Activated CD8-positive, alpha-beta T cell treated with anti-CD3 and anti-CD28 coated beads for 36 hours (primary cell): Measurements from ENCODE around the gene RASL10B. TPM values are rescaled to one million over a fixed set of nuclear protein-coding genes. Genes with fewer than 3 reads are reported as not detected.

ENCODE experiments used
- ATAC-seq: fragments of 200-7000 bp; cut with Tn5 transposase; one replicate; pipeline ENCODE4 v1.10.0; 2021; ENCODE audit warnings: mild to moderate bottlenecking, moderate library complexity
- CTCF ChIA-PET: fragments of 350-600 bp; sonication (Branson Sonifier 250); formaldehyde crosslinking; loops from one replicate; lab custom pipeline; 2021; ENCODE audit warnings: antibody characterized with exemption; lab: Charles Lee
- POLR2A ChIA-PET: fragments of 350-600 bp; sonication (Branson Sonifier 250); formaldehyde crosslinking; loops from one replicate; lab custom pipeline; 2021; ENCODE audit warnings: antibody characterized with exemption; lab: Charles Lee
- DNase-seq: peaks from one replicate; pipeline ENCODE4 v3.0.0-alpha.2; 2020
- H3K27ac Mint-ChIP-seq: one replicate; pipeline ENCODE4 v1.8.0; 2021; ENCODE audit warnings: mild to moderate bottlenecking, mixed read lengths
- H3K27me3 Mint-ChIP-seq: one replicate; pipeline ENCODE4 v1.8.0; 2021; ENCODE audit warnings: mixed read lengths
- H3K36me3 Mint-ChIP-seq: one replicate; pipeline ENCODE4 v1.8.0; 2021; ENCODE audit warnings: low read depth, mixed read lengths
- H3K4me1 Mint-ChIP-seq: one replicate; pipeline ENCODE4 v1.8.0; 2021; ENCODE audit warnings: low read depth, mixed read lengths
- H3K4me3 Mint-ChIP-seq: one replicate; pipeline ENCODE4 v1.8.0; 2021; ENCODE audit warnings: mild to moderate bottlenecking, moderate library complexity, mixed read lengths
- H3K9me3 Mint-ChIP-seq: one replicate; pipeline ENCODE4 v1.8.0; 2021; ENCODE audit warnings: mixed read lengths
- intact Hi-C: fragments of 100-400 bp; cut with micrococcal nuclease; formaldehyde crosslinking; loops from one replicate; pipeline ENCODE4 v1.10.0; 2022
- total RNA-seq, 2 experiments: library from RNA; stranded (reverse); gene quantifications; one replicate each; pipeline ENCODE4 v1.2.3, GENCODE V29; 2021
- TF ChIP-seq, protein P1 (sequence below): fragments of 200-600 bp; IDR thresholded peaks from one replicate; pipeline ENCODE4 v1.8.0; 2022; ENCODE audit warnings: antibody characterized with exemption, mild to moderate bottlenecking

RASL10B gene
- total RNA-seq, 2 experiments from 2014 or later: 1.9 to 2.3 TPM

DNA sequence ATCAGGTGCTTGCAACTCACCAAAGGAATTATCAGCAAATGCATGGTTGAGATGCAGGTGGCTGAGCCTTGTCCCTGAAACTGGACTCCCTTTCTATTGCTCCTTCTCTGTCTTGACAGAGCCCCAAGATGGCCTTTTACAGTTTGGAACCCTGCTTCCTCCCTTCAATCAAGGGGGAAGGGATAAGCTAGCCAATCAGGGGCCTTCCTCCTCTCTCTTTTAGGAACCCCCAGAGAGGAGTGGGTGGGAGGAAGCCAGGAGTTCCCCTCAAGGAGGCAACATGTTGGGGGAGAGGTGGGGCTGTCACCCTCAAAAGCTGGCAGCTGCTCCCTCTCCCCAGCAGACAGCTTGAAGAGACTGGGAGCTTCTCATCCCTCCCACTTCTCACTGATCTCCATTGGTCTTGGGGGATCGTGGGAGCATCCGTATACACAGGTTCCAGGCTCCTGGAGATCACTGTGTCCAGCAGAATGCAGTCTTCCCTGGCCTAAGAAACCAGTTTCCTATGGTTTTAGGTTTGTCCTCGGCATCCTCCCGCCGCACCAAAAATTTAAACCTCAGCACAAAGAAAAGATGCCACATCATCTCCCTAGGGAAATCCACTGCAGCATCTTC, 7.2 kb downstream of the RASL10B start:
- intact Hi-C loops: no loop called here
- TF ChIP-seq, protein P1, sequence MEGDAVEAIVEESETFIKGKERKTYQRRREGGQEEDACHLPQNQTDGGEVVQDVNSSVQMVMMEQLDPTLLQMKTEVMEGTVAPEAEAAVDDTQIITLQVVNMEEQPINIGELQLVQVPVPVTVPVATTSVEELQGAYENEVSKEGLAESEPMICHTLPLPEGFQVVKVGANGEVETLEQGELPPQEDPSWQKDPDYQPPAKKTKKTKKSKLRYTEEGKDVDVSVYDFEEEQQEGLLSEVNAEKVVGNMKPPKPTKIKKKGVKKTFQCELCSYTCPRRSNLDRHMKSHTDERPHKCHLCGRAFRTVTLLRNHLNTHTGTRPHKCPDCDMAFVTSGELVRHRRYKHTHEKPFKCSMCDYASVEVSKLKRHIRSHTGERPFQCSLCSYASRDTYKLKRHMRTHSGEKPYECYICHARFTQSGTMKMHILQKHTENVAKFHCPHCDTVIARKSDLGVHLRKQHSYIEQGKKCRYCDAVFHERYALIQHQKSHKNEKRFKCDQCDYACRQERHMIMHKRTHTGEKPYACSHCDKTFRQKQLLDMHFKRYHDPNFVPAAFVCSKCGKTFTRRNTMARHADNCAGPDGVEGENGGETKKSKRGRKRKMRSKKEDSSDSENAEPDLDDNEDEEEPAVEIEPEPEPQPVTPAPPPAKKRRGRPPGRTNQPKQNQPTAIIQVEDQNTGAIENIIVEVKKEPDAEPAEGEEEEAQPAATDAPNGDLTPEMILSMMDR: no peak
- Mint-ChIP-seq H3K27ac (no peak overlapping the region), H3K36me3 (no peaks in the 10 kb centered on the region), H3K4me3 (no peak overlapping the region), H3K27me3 (peaks cover 25% of the 10 kb centered on the region), H3K9me3 (no peaks in the 10 kb centered on the region), H3K4me1 (peaks cover 7% of the 10 kb centered on the region)
- ChIA-PET POLR2A (no interaction called here), CTCF (interaction anchor here (0.7 to 2.4 kb wide), 3 partner anchors 10 to 125 kb away, joined by 3 to 15 read pairs (median 5); no protein-coding TSS in a partner anchor)
- DNase-seq: no peak
- ATAC-seq: peak; percentile 43

DNA sequence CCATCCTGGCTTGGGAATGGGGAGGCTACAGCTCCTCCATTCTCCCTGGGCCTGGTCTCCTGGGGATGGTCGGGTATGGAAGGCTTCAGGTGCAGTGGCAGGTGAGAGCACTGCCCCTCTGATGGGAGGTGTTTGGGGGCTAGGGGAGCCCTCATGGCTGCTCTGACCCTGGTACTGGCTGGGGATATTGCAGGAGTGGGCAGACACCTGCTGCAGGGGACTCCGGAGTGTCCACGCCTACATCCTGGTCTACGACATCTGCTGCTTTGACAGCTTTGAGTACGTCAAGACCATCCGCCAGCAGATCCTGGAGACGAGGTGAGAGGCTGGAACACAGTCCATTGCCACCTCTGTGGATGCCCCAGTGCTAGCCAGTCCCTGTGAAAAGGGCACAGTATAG, 8.8 kb downstream of the RASL10B start:
- TF ChIP-seq, protein P1: no peak
- ChIA-PET POLR2A (no interaction called here), CTCF (interaction anchor here (0.7 to 2.4 kb wide), 6 partner anchors 8 to 759 kb away, joined by 3 to 15 read pairs (median 5); partner anchors contain the start of gene RASL10B)
- peaks cover 7% of the 10 kb centered on the region for H3K4me1 Mint-ChIP-seq
- no peak for ATAC-seq
- H3K4me3 Mint-ChIP-seq: no peak overlapping the region
- no peak for DNase-seq
- no peak overlapping the region for H3K27ac Mint-ChIP-seq
- intact Hi-C loops: loop anchor here (10.0 kb wide), 1 partner anchor 565 kb away; no protein-coding TSS in a partner anchor
- H3K9me3 Mint-ChIP-seq: no peaks in the 10 kb centered on the region
- H3K36me3 Mint-ChIP-seq: no peaks in the 10 kb centered on the region
- H3K27me3 Mint-ChIP-seq: peaks cover 30% of the 10 kb centered on the region

DNA sequence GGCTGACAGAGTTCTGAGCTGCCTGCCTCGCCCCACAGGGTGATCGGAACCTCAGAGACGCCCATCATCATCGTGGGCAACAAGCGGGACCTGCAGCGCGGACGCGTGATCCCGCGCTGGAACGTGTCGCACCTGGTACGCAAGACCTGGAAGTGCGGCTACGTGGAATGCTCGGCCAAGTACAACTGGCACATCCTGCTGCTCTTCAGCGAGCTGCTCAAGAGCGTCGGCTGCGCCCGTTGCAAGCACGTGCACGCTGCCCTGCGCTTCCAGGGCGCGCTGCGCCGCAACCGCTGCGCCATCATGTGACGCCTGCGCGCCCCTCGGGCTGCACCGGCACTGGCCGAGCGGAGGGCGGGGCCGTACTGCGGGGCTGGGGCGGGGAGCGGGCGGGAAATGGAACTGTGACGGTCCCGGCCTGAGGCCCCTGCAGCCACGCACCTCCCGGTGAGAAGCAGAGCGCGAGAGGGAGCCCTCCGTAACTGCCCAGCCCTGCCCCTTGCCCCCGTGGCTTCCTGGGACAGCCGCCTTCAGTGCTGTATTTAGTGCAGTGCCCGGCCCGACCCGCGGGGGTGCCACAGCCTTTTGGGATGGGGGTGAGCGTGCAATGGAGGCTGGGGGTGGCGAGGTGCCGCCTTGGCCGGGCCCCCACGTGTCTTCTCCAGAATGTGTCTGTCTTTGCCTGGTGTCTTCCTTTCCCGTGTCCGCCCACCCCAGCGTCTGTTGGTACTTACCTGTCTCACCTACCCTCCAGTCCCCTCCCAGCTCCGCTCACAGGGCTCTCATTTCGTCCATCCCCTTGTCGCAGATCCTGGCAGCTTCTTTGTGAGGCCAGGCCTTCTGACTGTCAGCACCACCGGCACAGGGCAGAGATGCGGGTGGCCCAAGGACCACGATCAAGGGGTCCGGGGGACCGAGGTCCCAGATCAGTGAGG, 9.8 kb downstream of the RASL10B start:
- no peaks in the 10 kb centered on the region for H3K36me3 Mint-ChIP-seq
- peaks cover 7% of the 10 kb centered on the region for H3K4me1 Mint-ChIP-seq
- H3K9me3 Mint-ChIP-seq: no peaks in the 10 kb centered on the region
- peaks cover 30% of the 10 kb centered on the region for H3K27me3 Mint-ChIP-seq
- H3K27ac Mint-ChIP-seq: no peak overlapping the region
- H3K4me3 Mint-ChIP-seq: peak overlapping the region; percentile 54
- peak; percentile 49 for DNase-seq
- ATAC-seq: peak; percentile 79
- CTCF ChIA-PET: interaction anchor here (0.8 to 1.5 kb wide), 3 partner anchors 10 to 23 kb away, joined by 3 to 5 read pairs (median 4); partner anchors contain the start of genes C17orf50 and RASL10B
- POLR2A ChIA-PET: interaction anchor here (1.0 kb wide), 1 partner anchor 12 kb away, joined by 5 read pairs; no protein-coding TSS in a partner anchor
- intact Hi-C loops: loop anchor here (10.0 kb wide), 1 partner anchor 566 kb away; no protein-coding TSS in a partner anchor
- TF ChIP-seq, protein P1: peak; percentile 24

DNA sequence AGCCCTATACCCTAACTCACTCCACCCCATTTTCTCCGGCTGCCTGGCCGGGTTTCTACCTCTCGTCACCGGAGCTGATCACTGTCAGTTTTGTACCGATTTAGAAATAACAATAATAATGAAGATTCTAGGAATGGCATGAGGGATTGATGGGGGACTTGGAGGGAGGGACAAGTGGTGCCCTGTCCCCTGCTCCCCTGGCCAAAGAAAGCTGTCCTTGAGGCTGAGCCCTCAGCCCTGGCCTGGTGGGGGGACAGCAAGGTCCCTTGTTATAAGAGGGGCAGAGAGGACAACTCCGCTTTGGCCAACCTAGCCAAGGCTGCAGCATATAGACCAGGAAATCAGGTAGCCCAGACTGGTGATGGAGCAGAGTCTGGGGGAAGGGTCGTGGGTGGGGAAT, 11.1 kb downstream of the RASL10B start:
- Mint-ChIP-seq H3K9me3 (no peaks in the 10 kb centered on the region), H3K4me3 (no peak overlapping the region), H3K36me3 (no peaks in the 10 kb centered on the region), H3K27ac (no peak overlapping the region), H3K4me1 (peaks cover 9% of the 10 kb centered on the region), H3K27me3 (peaks cover 32% of the 10 kb centered on the region)
- POLR2A ChIA-PET: interaction anchor here (1.0 kb wide), 1 partner anchor 13 kb away, joined by 5 read pairs; no protein-coding TSS in a partner anchor
- ATAC-seq: no peak
- CTCF ChIA-PET: no interaction called here
- DNase-seq: no peak
- intact Hi-C loops: loop anchor here (10.0 kb wide), 1 partner anchor 568 kb away; no protein-coding TSS in a partner anchor
- TF ChIP-seq, protein P1: no peak
